ENCODE results near the gene CENPQ. TPM values are rescaled to one million over a fixed set of nuclear protein-coding genes. Genes with fewer than 3 reads are reported as not detected.

CENPQ gene
- total and polyA plus RNA-seq, 2 experiments from 2014 or later = 20.2 to 41.5 TPM

DNA sequence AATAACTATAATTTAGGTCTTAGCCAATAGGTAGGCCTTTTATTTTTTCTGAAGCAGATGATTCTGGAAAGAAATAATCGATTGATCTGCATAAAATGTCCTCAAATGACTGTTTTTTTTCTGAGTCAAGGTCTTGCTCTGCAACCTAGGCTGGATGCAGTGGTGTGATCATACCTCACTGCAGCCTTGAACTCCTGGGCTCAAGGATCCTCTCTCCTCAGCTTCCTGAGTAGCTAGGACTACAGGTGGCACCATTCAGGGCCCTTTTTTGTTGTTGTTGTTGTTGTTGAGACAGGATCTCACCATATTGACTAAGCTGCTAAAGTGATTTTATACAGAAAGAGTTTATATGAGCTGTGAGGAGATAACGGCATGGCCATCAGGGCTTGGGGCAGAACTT, 54.7 kb downstream of the CENPQ start:
- no peaks in the 10 kb centered on the region for H3K79me2 ChIP-seq (replicated peaks; ENCODE audit: insufficient read depth)
- Mint-ChIP-seq H3K4me3 (no peak overlapping the region), H3K36me3 (ENCODE audit: low read depth) (no peaks in the 10 kb centered on the region), H3K9me3 (no peaks in the 10 kb centered on the region), H3K27me3 (ENCODE audit: insufficient read depth, low read depth, poor library complexity) (peaks cover 2% of the 10 kb centered on the region), H3K27ac (no peak overlapping the region), H3K4me1 (peaks cover 3% of the 10 kb centered on the region; the same call in 1 of the 3 replicates)
- TF ChIP-seq, protein P1, sequence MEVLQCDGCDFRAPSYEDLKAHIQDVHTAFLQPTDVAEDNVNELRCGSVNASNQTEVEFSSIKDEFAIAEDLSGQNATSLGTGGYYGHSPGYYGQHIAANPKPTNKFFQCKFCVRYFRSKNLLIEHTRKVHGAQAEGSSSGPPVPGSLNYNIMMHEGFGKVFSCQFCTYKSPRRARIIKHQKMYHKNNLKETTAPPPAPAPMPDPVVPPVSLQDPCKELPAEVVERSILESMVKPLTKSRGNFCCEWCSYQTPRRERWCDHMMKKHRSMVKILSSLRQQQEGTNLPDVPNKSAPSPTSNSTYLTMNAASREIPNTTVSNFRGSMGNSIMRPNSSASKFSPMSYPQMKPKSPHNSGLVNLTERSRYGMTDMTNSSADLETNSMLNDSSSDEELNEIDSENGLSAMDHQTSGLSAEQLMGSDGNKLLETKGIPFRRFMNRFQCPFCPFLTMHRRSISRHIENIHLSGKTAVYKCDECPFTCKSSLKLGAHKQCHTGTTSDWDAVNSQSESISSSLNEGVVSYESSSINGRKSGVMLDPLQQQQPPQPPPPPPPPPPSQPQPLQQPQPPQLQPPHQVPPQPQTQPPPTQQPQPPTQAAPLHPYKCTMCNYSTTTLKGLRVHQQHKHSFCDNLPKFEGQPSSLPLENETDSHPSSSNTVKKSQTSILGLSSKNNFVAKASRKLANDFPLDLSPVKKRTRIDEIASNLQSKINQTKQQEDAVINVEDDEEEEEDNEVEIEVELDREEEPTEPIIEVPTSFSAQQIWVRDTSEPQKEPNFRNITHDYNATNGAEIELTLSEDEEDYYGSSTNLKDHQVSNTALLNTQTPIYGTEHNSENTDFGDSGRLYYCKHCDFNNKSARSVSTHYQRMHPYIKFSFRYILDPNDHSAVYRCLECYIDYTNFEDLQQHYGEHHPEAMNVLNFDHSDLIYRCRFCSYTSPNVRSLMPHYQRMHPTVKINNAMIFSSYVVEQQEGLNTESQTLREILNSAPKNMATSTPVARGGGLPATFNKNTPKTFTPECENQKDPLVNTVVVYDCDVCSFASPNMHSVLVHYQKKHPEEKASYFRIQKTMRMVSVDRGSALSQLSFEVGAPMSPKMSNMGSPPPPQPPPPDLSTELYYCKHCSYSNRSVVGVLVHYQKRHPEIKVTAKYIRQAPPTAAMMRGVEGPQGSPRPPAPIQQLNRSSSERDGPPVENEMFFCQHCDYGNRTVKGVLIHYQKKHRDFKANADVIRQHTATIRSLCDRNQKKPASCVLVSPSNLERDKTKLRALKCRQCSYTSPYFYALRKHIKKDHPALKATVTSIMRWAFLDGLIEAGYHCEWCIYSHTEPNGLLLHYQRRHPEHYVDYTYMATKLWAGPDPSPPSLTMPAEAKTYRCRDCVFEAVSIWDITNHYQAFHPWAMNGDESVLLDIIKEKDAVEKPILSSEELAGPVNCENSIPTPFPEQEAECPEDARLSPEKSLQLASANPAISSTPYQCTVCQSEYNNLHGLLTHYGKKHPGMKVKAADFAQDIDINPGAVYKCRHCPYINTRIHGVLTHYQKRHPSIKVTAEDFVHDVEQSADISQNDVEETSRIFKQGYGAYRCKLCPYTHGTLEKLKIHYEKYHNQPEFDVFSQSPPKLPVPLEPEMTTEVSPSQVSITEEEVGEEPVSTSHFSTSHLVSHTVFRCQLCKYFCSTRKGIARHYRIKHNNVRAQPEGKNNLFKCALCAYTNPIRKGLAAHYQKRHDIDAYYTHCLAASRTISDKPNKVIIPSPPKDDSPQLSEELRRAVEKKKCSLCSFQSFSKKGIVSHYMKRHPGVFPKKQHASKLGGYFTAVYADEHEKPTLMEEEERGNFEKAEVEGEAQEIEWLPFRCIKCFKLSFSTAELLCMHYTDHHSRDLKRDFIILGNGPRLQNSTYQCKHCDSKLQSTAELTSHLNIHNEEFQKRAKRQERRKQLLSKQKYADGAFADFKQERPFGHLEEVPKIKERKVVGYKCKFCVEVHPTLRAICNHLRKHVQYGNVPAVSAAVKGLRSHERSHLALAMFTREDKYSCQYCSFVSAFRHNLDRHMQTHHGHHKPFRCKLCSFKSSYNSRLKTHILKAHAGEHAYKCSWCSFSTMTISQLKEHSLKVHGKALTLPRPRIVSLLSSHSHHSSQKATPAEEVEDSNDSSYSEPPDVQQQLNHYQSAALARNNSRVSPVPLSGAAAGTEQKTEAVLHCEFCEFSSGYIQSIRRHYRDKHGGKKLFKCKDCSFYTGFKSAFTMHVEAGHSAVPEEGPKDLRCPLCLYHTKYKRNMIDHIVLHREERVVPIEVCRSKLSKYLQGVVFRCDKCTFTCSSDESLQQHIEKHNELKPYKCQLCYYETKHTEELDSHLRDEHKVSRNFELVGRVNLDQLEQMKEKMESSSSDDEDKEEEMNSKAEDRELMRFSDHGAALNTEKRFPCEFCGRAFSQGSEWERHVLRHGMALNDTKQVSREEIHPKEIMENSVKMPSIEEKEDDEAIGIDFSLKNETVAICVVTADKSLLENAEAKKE (CRISPR knock-in tag; IDR thresholded peaks at IDR 0.05) = no peak
- no peaks in the 10 kb centered on the region for H3K4me1 ChIP-seq (ENCODE audit: insufficient read depth)
- no peak overlapping the region for H2AFZ ChIP-seq
- H3K4me3 ChIP-seq = no peak overlapping the region
- DNase-seq (ENCODE audit: low spot score) (no peak), ATAC-seq (no peak)
- H4K20me1 ChIP-seq (replicated peaks; ENCODE audit: insufficient read depth) = no peaks in the 10 kb centered on the region
- H3K27ac ChIP-seq (ENCODE audit: low read depth) = no peak overlapping the region
- H3K36me3 ChIP-seq (ENCODE audit: insufficient read depth) = no peaks in the 10 kb centered on the region
- no peaks in the 10 kb centered on the region for H3F3A ChIP-seq (replicated peaks; ENCODE audit: low read depth)
- no peak overlapping the region for H3K4me2 ChIP-seq
- H3K9me2 ChIP-seq (ENCODE audit: insufficient read depth) = no peaks in the 10 kb centered on the region
- no peaks in the 10 kb centered on the region for H3K27me3 ChIP-seq (ENCODE audit: insufficient read depth)

- no peaks in the 10 kb centered on the region for H3K9me2 ChIP-seq (ENCODE audit: insufficient read depth)
- Mint-ChIP-seq H3K4me1 (no peaks in the 10 kb centered on the region), H3K27ac (no peak overlapping the region), H3K36me3 (ENCODE audit: low read depth) (no peaks in the 10 kb centered on the region), H3K4me3 (no peak overlapping the region), H3K9me3 (no peaks in the 10 kb centered on the region), H3K27me3 (ENCODE audit: insufficient read depth, low read depth, poor library complexity) (peaks cover 2% of the 10 kb centered on the region)
- H3K79me2 ChIP-seq (replicated peaks; ENCODE audit: insufficient read depth) = no peaks in the 10 kb centered on the region
- H3K4me1 ChIP-seq (ENCODE audit: insufficient read depth) = no peaks in the 10 kb centered on the region
- H3F3A ChIP-seq (replicated peaks; ENCODE audit: low read depth) = no peaks in the 10 kb centered on the region
- no peak overlapping the region for H3K4me2 ChIP-seq
- no peak overlapping the region for H3K27ac ChIP-seq (ENCODE audit: low read depth)
- H2AFZ ChIP-seq = no peak overlapping the region
- ATAC-seq = no peak
- no peak overlapping the region for H3K4me3 ChIP-seq
- no peaks in the 10 kb centered on the region for H3K36me3 ChIP-seq (ENCODE audit: insufficient read depth)
- H4K20me1 ChIP-seq (replicated peaks; ENCODE audit: insufficient read depth) = no peaks in the 10 kb centered on the region
- no peaks in the 10 kb centered on the region for H3K27me3 ChIP-seq (ENCODE audit: insufficient read depth)
- no peak for DNase-seq (ENCODE audit: low spot score)
- no peak for TF ChIP-seq POLR2AphosphoS5 (IDR thresholded peaks at IDR 0.05; ENCODE audit: low read depth)
- TF ChIP-seq, protein P2, sequence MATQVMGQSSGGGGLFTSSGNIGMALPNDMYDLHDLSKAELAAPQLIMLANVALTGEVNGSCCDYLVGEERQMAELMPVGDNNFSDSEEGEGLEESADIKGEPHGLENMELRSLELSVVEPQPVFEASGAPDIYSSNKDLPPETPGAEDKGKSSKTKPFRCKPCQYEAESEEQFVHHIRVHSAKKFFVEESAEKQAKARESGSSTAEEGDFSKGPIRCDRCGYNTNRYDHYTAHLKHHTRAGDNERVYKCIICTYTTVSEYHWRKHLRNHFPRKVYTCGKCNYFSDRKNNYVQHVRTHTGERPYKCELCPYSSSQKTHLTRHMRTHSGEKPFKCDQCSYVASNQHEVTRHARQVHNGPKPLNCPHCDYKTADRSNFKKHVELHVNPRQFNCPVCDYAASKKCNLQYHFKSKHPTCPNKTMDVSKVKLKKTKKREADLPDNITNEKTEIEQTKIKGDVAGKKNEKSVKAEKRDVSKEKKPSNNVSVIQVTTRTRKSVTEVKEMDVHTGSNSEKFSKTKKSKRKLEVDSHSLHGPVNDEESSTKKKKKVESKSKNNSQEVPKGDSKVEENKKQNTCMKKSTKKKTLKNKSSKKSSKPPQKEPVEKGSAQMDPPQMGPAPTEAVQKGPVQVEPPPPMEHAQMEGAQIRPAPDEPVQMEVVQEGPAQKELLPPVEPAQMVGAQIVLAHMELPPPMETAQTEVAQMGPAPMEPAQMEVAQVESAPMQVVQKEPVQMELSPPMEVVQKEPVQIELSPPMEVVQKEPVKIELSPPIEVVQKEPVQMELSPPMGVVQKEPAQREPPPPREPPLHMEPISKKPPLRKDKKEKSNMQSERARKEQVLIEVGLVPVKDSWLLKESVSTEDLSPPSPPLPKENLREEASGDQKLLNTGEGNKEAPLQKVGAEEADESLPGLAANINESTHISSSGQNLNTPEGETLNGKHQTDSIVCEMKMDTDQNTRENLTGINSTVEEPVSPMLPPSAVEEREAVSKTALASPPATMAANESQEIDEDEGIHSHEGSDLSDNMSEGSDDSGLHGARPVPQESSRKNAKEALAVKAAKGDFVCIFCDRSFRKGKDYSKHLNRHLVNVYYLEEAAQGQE (IDR thresholded peaks at IDR 0.05; ENCODE audit: unreplicated experiment) = no peak
- no peak for TF ChIP-seq ZNF114 (CRISPR knock-in tag; IDR thresholded peaks at IDR 0.05)
- no peak for TF ChIP-seq STAT1 (IDR thresholded peaks at IDR 0.05; ENCODE audit: unreplicated experiment)
- no peak for TF ChIP-seq CTCF (conservative IDR thresholded peaks at IDR 0.05; ENCODE audit: low read depth in 2 of 2)
- TF ChIP-seq ZNF331 (CRISPR knock-in tag; IDR thresholded peaks at IDR 0.05; ENCODE audit: low read depth) = no peak
- TF ChIP-seq JUNB (IDR thresholded peaks at IDR 0.05; ENCODE audit: unreplicated experiment) = no peak
- no peak for TF ChIP-seq CREB1 (CRISPR knock-in tag; IDR thresholded peaks at IDR 0.05; ENCODE audit: low read depth)
- TF ChIP-seq EZH2 (IDR thresholded peaks at IDR 0.05; ENCODE audit: low read depth, unreplicated experiment) = no peak
- TF ChIP-seq NANOG (IDR thresholded peaks at IDR 0.05; ENCODE audit: borderline replicate concordance) = no peak
Observed at GRCh38 chr6:49519660-49520059, 56.5 kb downstream of the CENPQ start.
